Stimulated activated naive B cell treated with anti-CD40 and anti-IgM and Interleukin-4, amounts not matched to agents 10 μg/mL and 1 μg/mL and 100 μg/mL, for 72 hours (primary cell): ENCODE results near the gene KLF5.
A peak's percentile ranks its signal among the peaks of the same experiment; 100 is the strongest.
"Not testable (repeated sequence)": the region's sequence is repeated elsewhere in the genome, so short reads cannot be mapped to it uniquely, and the experiment has no call there.

ENCODE experiments used
- ATAC-seq, 2 donors: fragments of 150-1000 bp; cut with Tn5 transposase; replicated peaks; 2 replicates each; pipeline ENCODE4 v1.10.0; 2021; ENCODE audit warnings: moderate library complexity in 1 of 2
- DNase-seq: peaks from one replicate; pipeline ENCODE4 v3.0.0; 2021
- H3K27ac Mint-ChIP-seq: one replicate; pipeline ENCODE4 v1.8.0; 2022; ENCODE audit warnings: mild to moderate bottlenecking, mixed read lengths
- H3K27me3 Mint-ChIP-seq, 2 donors: one replicate each; pipeline ENCODE4 v1.8.0; 2022; ENCODE audit warnings: mixed read lengths in 2 of 2
- H3K36me3 Mint-ChIP-seq, 2 donors: one replicate each; pipeline ENCODE4 v1.8.0; 2022; ENCODE audit warnings: mixed read lengths in 2 of 2, mild to moderate bottlenecking in 1 of 2
- H3K4me1 Mint-ChIP-seq, 2 donors: one replicate each; pipeline ENCODE4 v1.8.0; 2022; ENCODE audit warnings: mixed read lengths in 2 of 2, mild to moderate bottlenecking in 1 of 2
- H3K4me3 Mint-ChIP-seq, 2 donors: one replicate each; pipeline ENCODE4 v1.8.0; 2022; ENCODE audit warnings: mild to moderate bottlenecking in 2 of 2, mixed read lengths in 2 of 2, moderate library complexity in 1 of 2
- H3K9me3 Mint-ChIP-seq, 2 donors: one replicate each; pipeline ENCODE4 v1.8.0; 2022; ENCODE audit warnings: mixed read lengths in 2 of 2, mild to moderate bottlenecking in 1 of 2

The KLF5 gene

DNA sequence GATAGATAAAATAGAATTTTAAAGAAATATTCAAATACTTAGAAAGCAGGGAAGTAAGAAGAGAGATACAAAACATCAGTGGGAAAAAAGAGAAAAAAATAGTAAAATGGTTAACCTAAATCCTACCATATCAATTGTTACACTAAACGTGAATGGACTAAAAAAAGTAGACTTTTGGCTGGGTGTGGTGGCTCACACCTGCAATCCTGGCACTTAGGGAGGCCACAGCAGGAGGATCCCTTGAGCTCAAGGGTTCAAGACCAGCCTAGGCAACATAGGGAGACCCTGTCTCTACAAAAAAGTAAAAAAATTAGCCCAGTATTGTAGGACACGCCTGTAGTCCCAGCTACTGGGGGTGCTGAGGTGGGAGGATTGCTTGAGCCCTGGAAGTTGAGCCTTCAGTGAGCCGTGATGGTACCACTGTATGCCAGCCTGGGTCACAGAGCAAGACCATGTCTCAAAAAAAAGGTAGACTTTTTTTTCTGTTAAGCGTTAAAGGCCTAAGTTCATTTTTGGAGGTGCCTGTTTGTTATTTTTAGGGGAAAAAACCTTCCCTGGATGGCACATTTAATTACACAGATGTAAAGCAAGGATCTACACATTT is 29.6 kb downstream of the KLF5 start:
- no peak overlapping the region for H3K27ac Mint-ChIP-seq
- DNase-seq (no peak), ATAC-seq (no peak)
- peaks cover 0 to 2% of the 10 kb centered on the region in 2 donors for H3K4me1 Mint-ChIP-seq
- no peaks in the 10 kb centered on the region for H3K36me3 Mint-ChIP-seq
- H3K9me3 Mint-ChIP-seq = no peaks in the 10 kb centered on the region
- H3K4me3 Mint-ChIP-seq = no peak overlapping the region
- H3K27me3 Mint-ChIP-seq = no peaks in the 10 kb centered on the region

- H3K36me3 Mint-ChIP-seq = no peaks in the 10 kb centered on the region
- H3K9me3 Mint-ChIP-seq = no peaks in the 10 kb centered on the region
- H3K4me3 Mint-ChIP-seq = no peak overlapping the region
- DNase-seq = no peak
- no peaks in the 10 kb centered on the region for H3K27me3 Mint-ChIP-seq
- ATAC-seq = no peak
- H3K27ac Mint-ChIP-seq = no peak overlapping the region
- peaks cover 0 to 2% of the 10 kb centered on the region in 2 donors for H3K4me1 Mint-ChIP-seq
Observed at GRCh38 chr13:73089213-73089612, 30.4 kb downstream of the KLF5 start.

DNA sequence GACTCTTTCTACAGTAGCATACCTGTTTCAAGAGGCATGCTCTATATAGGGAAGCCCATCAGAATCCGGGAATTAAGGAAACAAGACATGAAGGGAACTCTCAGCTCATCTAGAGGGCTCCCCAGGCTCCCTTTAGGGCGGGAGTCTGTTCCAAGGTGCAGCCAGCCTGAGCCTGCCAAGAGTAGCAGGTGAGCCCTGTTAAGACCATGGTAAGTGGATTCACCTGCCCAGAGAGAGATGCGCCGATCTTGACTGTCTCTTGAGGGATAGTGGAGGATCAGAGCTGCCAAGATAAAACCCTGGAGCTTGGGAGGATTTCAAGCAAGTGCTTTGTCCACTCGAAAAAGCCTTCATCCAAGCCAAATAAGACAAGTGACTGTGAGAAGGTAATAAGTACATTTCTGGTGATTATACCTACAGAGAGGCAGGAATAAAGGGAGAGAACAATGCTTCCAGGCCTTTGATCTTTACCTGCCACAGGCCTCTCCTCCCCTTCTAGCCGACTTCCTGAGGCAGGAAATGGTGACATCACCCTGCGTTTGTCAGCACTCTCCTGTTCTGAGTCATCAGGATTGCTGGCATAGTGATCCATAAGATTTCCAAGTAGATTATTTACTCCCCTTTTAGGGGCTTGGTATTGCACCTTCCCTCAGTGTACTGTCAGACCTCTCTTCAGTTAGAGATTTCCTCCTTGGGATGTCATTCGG is 31.5 kb downstream of the KLF5 start:
- no peak overlapping the region for H3K4me3 Mint-ChIP-seq
- H3K4me1 Mint-ChIP-seq = peaks cover 0 to 2% of the 10 kb centered on the region in 2 donors
- no peaks in the 10 kb centered on the region for H3K27me3 Mint-ChIP-seq
- H3K9me3 Mint-ChIP-seq = no peaks in the 10 kb centered on the region
- no peak overlapping the region for H3K27ac Mint-ChIP-seq
- DNase-seq (no peak), ATAC-seq (no peak)
- no peaks in the 10 kb centered on the region for H3K36me3 Mint-ChIP-seq

GRCh38 chr13:73090823-73091187 is 32.0 kb downstream of the KLF5 start:
- peaks cover 0 to 2% of the 10 kb centered on the region in 2 donors for H3K4me1 Mint-ChIP-seq
- no peak overlapping the region for H3K27ac Mint-ChIP-seq
- DNase-seq = no peak
- no peak overlapping the region for H3K4me3 Mint-ChIP-seq
- H3K36me3 Mint-ChIP-seq = no peaks in the 10 kb centered on the region
- ATAC-seq = no peak
- H3K9me3 Mint-ChIP-seq = no peaks in the 10 kb centered on the region
- no peaks in the 10 kb centered on the region for H3K27me3 Mint-ChIP-seq

- Mint-ChIP-seq H3K27me3 (no peaks in the 10 kb centered on the region), H3K9me3 (no peaks in the 10 kb centered on the region), H3K36me3 (no peaks in the 10 kb centered on the region), H3K4me1 (peaks cover 0 to 2% of the 10 kb centered on the region in 2 donors), H3K4me3 (no peak overlapping the region), H3K27ac (no peak overlapping the region)
- no peak for DNase-seq
- no peak for ATAC-seq
Observed at GRCh38 chr13:73092829-73093228, 34.0 kb downstream of the KLF5 start.

DNA sequence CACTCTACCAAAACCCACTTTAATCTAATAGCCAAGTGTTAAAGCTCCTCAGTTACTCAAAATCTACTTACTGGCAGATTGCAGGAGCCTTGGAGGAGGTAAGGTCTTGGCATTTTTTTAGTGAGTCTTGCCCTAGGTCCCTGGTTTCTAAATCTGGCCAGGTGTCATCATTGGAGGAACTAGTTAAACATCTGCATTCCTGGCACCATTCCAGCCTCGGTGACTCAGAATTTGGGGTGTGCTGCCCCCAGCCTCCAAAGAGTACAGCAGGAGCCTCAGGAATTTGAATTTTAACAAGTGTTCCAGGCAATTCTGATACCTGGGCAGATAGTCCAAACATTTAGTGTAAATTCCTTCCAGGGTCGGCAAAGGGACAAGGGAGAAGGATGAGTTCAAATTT is 37.4 kb downstream of the KLF5 start:
- Mint-ChIP-seq H3K27me3 (no peaks in the 10 kb centered on the region), H3K27ac (no peak overlapping the region), H3K9me3 (peaks cover 0 to 2% of the 10 kb centered on the region in 2 donors), H3K36me3 (no peaks in the 10 kb centered on the region), H3K4me3 (no peak overlapping the region), H3K4me1 (peaks cover 0 to 7% of the 10 kb centered on the region in 2 donors)
- ATAC-seq = no peak
- no peak for DNase-seq

GRCh38 chr13:73096638-73097037 is 37.8 kb downstream of the KLF5 start:
- H3K36me3 Mint-ChIP-seq = no peaks in the 10 kb centered on the region
- no peak overlapping the region for H3K27ac Mint-ChIP-seq
- no peaks in the 10 kb centered on the region for H3K27me3 Mint-ChIP-seq
- ATAC-seq (no peak), DNase-seq (no peak)
- H3K4me3 Mint-ChIP-seq = no peak overlapping the region
- H3K9me3 Mint-ChIP-seq = peaks cover 0 to 2% of the 10 kb centered on the region in 2 donors
- H3K4me1 Mint-ChIP-seq = peaks cover 2 to 11% of the 10 kb centered on the region in 2 donors

- H3K4me3 Mint-ChIP-seq, ATAC-seq, H3K9me3 Mint-ChIP-seq, DNase-seq, H3K36me3 Mint-ChIP-seq, H3K27ac Mint-ChIP-seq: not testable (repeated sequence)
- H3K4me1 Mint-ChIP-seq = peaks cover 2 to 20% of the 10 kb centered on the region in 2 donors
- H3K27me3 Mint-ChIP-seq = peaks cover 0 to 10% of the 10 kb centered on the region in 2 donors
Observed at GRCh38 chr13:73100781-73101180, 42.0 kb downstream of the KLF5 start.

DNA sequence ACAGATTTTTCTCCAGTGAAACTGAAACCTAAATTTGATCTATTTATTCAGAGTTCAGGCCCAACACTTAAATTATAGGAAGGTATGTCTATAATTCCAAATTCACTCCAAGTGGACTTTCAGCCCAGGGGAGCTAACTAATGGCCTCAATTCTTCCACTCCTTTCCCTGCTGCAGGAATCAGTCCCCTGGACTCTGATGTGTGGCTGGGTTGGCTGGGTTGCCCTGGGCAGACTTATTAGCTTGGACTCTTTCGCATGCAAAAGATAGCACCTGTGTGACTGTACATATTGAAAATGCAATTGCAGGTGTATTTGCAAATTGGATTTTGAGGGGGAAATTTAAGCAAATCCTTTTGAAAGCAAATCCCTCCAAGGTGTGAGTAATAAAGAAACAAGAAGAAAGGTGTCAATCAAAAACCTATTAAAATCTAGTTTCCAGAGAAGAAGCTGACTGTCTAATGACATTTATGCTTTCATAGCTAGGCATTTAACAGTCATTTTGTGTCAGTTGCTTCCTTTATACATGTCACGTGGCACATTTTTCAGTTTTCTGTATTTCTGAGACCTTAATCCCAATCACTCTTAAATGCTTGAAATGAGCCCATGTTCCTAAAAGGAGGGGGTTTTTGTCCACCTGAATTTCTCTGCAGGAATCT is 42.7 kb downstream of the KLF5 start:
- H3K4me1 Mint-ChIP-seq = peaks cover 2 to 20% of the 10 kb centered on the region in 2 donors
- DNase-seq = no peak
- H3K9me3 Mint-ChIP-seq = peaks cover 0 to 5% of the 10 kb centered on the region in 2 donors
- H3K27ac Mint-ChIP-seq = no peak overlapping the region
- H3K36me3 Mint-ChIP-seq = no peaks in the 10 kb centered on the region
- peaks cover 0 to 10% of the 10 kb centered on the region in 2 donors for H3K27me3 Mint-ChIP-seq
- H3K4me3 Mint-ChIP-seq = no peak overlapping the region
- ATAC-seq = peak; percentile 65 to 67

- H3K27me3 Mint-ChIP-seq = peaks cover 0 to 16% of the 10 kb centered on the region in 2 donors
- H3K9me3 Mint-ChIP-seq = peaks cover 0 to 5% of the 10 kb centered on the region in 2 donors
Observed at GRCh38 chr13:73103238-73103637, 44.4 kb downstream of the KLF5 start.

DNA sequence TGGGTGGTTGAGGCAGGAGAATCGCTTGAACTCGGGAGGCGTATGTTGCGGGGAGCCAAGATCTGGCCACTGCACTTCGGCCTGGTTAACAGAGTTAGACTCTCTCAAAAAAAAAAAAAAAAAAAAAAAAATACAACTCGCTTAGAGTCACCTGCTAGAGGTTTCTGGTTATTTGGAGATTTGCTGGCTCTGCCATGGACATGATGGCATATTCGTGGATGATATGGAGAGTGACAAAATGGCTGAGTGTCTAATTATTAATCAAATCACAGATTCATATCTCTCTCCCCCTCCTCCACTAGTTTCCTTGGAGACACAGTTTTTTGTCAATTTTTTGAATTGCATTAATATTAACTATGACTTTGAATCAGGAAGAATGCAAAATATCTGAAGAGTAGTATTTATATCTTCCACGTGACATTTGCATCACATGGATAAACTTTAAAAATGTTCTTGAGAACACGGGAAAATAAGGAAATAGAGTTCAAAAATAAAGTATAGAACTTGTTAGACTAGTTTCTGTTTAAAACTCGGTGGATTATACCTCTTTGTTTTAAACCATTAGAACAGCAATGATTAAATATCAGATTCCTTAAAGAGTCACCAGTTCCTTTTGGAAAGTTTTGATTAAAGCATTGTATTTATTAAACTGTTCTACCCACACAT is 47.8 kb downstream of the KLF5 start:
- Mint-ChIP-seq H3K4me3 (no peak overlapping the region), H3K4me1 (peaks cover 2 to 12% of the 10 kb centered on the region in 2 donors), H3K27ac (no peak overlapping the region), H3K36me3 (no peaks in the 10 kb centered on the region), H3K27me3 (peaks cover 5 to 16% of the 10 kb centered on the region in 2 donors), H3K9me3 (peaks cover 0 to 3% of the 10 kb centered on the region in 2 donors)
- DNase-seq (no peak), ATAC-seq (no peak)

More at GRCh38 chr13:73103238-73103637, 44.4 kb downstream of the KLF5 start:
- ATAC-seq (no peak), DNase-seq (no peak)
- H3K4me3 Mint-ChIP-seq = no peak overlapping the region
- no peak overlapping the region for H3K27ac Mint-ChIP-seq
- peaks cover 4 to 23% of the 10 kb centered on the region in 2 donors for H3K4me1 Mint-ChIP-seq
- no peaks in the 10 kb centered on the region for H3K36me3 Mint-ChIP-seq

GRCh38 chr13:73107481-73107880 is 48.7 kb downstream of the KLF5 start:
- ATAC-seq (no peak), DNase-seq (no peak)
- H3K9me3 Mint-ChIP-seq = peaks cover 0 to 2% of the 10 kb centered on the region in 2 donors
- peaks cover 5 to 13% of the 10 kb centered on the region in 2 donors for H3K27me3 Mint-ChIP-seq
- H3K27ac Mint-ChIP-seq = no peak overlapping the region
- H3K36me3 Mint-ChIP-seq = no peaks in the 10 kb centered on the region
- peaks cover 2 to 6% of the 10 kb centered on the region in 2 donors for H3K4me1 Mint-ChIP-seq
- no peak overlapping the region for H3K4me3 Mint-ChIP-seq

- Mint-ChIP-seq H3K27ac (no peak overlapping the region), H3K9me3 (no peaks in the 10 kb centered on the region), H3K36me3 (no peaks in the 10 kb centered on the region), H3K4me3 (no peak overlapping the region), H3K27me3 (peaks cover 5 to 10% of the 10 kb centered on the region in 2 donors), H3K4me1 (peaks cover 2 to 3% of the 10 kb centered on the region in 2 donors)
- no peak for DNase-seq
- ATAC-seq = no peak
Observed at GRCh38 chr13:73107970-73108369, 49.2 kb downstream of the KLF5 start.

GRCh38 chr13:73109288-73109899 is 50.6 kb downstream of the KLF5 start:
- Mint-ChIP-seq H3K9me3 (no peaks in the 10 kb centered on the region), H3K4me1 (peaks cover 2 to 3% of the 10 kb centered on the region in 2 donors), H3K36me3 (no peaks in the 10 kb centered on the region), H3K4me3 (no peak overlapping the region), H3K27ac (no peak overlapping the region), H3K27me3 (peaks cover 5 to 6% of the 10 kb centered on the region in 2 donors)
- ATAC-seq (no peak), DNase-seq (no peak)
